HG03378 (cell line): ENCODE data around the gene ARHGAP19.

Source experiments
- ATAC-seq: cut with Tn5 transposase; IDR thresholded peaks from one replicate; pipeline ENCODE4 v1.9.1; 2021; ENCODE audit warnings: mild to moderate bottlenecking, moderate library complexity; ENCODE audit not compliant: unreplicated experiment

The ARHGAP19 gene

GRCh38 chr10:97174941-97175340 is 117.5 kb downstream of the ARHGAP19 start:
- ATAC-seq: no peak

- no peak for ATAC-seq
These were observed 118.1 kb downstream of the ARHGAP19 start for GRCh38 chr10:97174276-97174775.

DNA sequence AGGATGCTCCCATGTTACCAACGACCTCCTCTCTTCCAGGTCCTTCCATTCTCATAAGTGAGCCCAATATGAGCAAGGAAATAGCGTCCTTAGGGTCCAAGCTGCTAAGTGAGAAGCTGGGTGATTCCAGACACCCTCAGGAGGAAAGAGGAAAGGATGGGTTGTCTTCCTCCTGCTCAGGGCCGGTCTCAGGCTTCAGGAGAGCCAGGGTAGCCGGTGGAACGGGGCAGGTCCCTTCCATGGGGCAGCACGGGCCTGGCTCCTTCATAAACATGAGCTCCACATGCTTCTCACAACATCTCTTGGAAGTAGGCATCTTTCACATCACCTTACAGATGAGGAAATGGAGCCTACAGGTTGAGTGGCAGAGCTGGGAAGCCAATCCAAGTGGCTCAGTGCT is 119.4 kb downstream of the ARHGAP19 start:
- ATAC-seq: no peak
